NB4 (cell line): ENCODE measurements around the gene SOCS2.
A peak's percentile ranks its signal among the peaks of the same experiment; 100 is the strongest.

ENCODE experiments used
- DNase-seq: peaks from one replicate; pipeline ENCODE4 v3.0.0; 2010; ENCODE audit warnings: low read depth
- H3K4me3 ChIP-seq: one replicate; pipeline ENCODE4 v1.5.1; 2011; ENCODE audit warnings: mild to moderate bottlenecking, low read depth, low read length, moderate library complexity
- MYC ChIP-seq: IDR thresholded peaks from 2 replicates; pipeline ENCODE4 v1.6.1; 2011; ENCODE audit warnings: low read depth, low read length
- POLR2A ChIP-seq: IDR thresholded peaks from 2 replicates; pipeline ENCODE4 v1.6.1; 2011; ENCODE audit warnings: mild to moderate bottlenecking; ENCODE audit not compliant: insufficient read length; ENCODE audit errors: extremely low read depth
- TF ChIP-seq, protein P1 (sequence below): IDR thresholded peaks from 2 replicates; pipeline ENCODE4 v1.6.1; 2011; ENCODE audit warnings: low read depth, low read length
- TF ChIP-seq, protein P2 (sequence below): IDR thresholded peaks from one replicate; pipeline ENCODE4 v1.5.1; 2012; ENCODE audit warnings: low read depth, low read length

SOCS2 gene

DNA sequence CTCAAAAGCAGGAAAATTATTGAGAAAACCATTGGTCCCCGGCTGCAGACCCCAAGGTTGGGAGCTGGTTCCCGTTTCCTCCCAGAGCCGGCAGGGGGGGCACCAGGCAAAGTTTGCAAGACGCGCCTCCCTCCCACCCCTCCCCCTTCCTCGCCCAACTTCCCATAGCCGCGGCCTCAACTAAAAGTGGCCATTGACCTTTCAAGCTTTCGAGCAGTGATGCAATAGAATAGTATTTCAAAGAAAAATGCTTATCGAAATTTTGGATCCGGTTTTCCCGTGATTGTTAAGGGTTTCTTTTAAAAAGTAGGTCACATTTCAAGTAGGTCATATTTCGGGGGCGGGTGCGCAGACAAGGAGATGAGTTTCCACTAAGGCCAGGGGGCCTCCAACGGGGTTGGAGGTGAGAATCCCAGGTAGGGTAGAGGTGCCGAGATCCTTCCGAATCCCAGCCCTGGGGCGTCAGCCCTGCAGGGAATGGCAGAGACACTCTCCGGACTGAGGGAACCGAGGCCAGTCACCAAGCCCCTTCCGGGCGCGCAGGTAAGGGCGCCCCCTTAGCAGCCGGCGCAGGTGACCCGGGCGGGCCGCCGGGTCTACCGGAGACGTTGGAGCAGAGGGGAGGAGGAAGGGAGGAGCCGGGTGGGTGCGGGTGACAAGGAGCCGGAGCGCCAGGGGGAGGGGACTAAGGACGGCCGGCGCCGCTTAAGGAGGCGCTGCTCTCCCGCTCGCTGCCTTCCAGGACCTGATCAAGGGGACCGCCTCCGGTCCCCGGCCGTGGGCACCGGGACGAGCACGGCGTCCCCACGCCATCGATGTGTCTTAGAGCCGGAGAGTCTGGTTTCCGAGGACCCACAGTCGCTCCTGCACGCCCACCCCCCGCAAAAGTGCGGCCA, 2.6 kb upstream of the SOCS2 start:
- peak; percentile 96 for DNase-seq

DNA sequence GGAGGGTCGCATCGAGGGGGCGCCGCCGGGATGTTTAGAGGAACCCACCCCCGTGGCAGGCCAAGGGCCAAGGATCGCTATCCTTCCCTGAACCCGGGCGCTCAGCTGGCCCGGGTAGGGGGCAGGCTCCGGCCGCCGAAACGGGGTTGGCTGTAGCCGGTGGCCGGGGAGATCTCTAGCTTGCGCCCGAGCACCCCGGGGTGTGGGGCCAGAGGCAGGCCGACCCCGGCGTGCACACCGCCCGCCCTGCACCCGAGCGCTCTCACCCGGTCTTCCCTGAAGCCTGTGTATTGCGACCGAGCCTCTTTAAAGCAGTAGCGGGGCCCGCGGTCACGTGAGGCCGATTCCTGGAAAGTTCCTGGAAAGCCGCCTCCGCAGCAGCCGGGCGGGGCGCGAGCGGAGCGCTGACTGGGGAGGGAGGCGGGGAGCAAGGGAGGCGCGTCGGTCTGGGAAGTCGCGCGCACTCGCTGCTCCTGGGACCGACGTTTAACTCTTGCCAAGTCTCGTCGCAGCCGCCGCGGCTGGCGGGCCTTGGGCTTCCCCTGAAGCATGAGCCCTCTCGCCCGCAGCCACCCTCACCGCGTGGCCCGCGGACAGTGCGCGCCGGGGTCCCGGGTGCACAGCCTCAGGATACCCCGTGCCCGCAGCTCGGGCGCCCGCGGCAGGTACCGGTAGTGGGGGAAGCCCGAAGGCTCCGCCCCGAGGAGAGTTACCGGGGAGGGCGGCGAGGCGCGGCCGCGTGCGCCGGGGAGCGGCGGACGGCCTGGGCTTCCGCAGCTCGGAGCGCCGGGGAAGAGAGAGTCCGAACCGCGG, 1.7 kb upstream of the SOCS2 start:
- H3K4me3 ChIP-seq: peak overlapping the region; percentile 79
- DNase-seq: peak; percentile 94
- TF ChIP-seq MYC (peak; percentile 77), POLR2A (peak; percentile 44)
- TF ChIP-seq, protein P1, sequence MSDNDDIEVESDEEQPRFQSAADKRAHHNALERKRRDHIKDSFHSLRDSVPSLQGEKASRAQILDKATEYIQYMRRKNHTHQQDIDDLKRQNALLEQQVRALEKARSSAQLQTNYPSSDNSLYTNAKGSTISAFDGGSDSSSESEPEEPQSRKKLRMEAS: peak; percentile 72
- TF ChIP-seq, protein P2, sequence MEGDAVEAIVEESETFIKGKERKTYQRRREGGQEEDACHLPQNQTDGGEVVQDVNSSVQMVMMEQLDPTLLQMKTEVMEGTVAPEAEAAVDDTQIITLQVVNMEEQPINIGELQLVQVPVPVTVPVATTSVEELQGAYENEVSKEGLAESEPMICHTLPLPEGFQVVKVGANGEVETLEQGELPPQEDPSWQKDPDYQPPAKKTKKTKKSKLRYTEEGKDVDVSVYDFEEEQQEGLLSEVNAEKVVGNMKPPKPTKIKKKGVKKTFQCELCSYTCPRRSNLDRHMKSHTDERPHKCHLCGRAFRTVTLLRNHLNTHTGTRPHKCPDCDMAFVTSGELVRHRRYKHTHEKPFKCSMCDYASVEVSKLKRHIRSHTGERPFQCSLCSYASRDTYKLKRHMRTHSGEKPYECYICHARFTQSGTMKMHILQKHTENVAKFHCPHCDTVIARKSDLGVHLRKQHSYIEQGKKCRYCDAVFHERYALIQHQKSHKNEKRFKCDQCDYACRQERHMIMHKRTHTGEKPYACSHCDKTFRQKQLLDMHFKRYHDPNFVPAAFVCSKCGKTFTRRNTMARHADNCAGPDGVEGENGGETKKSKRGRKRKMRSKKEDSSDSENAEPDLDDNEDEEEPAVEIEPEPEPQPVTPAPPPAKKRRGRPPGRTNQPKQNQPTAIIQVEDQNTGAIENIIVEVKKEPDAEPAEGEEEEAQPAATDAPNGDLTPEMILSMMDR: no peak

More for the DNA sequence above, 2.6 kb upstream of the SOCS2 start:
- H3K4me3 ChIP-seq: peak overlapping the region; percentile 79
- TF ChIP-seq POLR2A (peak; percentile 56), MYC (peak; percentile 62)
- TF ChIP-seq, protein P1: peak; percentile 65; the same call in 1 of the 2 replicates
- TF ChIP-seq, protein P2: peak; percentile 90

DNA sequence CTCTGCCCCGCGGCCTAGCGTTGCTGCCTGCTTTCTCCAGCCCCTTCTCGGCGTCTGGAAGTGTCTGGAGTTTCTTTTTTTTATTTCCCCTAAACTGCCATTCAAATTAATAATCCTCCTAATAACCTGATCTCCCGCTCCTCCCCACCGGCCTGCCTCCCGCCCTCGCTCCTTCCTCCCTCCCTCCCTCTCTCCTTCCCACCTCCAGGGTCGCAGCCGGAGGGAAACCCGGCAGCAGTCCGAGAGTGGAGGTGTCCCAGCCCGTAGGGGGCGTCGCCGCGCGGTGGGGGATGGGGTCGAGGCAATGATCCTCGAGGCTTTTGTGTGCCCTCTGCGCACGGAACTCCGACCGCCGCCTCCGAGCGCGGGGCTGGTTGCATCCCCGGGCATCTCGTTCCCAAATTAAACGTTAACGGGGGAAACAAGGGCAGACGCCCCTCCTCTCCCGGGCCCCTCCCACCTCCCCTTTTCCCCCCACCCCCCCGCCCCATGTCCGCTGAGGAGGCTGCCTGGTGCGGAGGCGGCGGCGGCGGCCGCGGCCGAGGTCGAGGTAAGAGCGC, 1.0 kb upstream of the SOCS2 start:
- peak; percentile 87 for DNase-seq
- TF ChIP-seq, protein P2: peak; percentile 31
- TF ChIP-seq POLR2A (no peak), MYC (no peak)
- peak overlapping the region; percentile 79 for H3K4me3 ChIP-seq

DNA sequence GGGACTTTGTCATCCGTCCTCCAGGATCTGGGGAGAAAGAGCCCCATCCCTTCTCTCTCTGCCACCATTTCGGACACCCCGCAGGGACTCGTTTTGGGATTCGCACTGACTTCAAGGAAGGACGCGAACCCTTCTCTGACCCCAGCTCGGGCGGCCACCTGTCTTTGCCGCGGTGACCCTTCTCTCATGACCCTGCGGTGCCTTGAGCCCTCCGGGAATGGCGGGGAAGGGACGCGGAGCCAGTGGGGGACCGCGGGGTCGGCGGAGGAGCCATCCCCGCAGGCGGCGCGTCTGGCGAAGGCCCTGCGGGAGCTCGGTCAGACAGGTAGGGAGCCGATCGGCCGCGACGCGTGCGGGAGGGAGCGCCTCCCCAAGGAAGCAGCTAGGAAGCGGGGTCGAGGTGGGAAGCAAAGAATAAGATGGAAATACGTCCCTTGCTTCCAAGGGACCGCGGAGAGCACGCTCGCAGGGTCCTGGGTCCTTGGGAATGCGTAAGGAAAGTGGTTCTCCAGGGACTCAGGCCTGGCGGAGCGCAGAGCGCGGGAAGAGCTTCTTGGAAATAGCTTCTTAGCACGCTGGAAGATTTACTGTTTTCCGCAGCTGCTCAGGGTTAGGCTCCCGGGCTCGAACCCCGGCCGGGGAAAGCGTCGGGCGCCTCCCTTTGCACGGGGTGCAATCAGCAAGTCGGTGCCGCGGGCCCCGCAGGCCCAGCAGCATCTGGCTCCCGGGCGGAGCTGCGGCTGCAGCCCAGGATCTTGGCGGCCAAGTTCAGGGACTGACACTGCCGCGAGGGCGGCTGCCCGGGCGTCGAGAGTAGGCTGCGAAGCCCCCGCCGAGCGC, 457 bp downstream of the SOCS2 start:
- H3K4me3 ChIP-seq: no peak overlapping the region
- TF ChIP-seq MYC (no peak), POLR2A (no peak)
- TF ChIP-seq, protein P1: no peak
- TF ChIP-seq, protein P2: no peak
- DNase-seq: no peak

DNA sequence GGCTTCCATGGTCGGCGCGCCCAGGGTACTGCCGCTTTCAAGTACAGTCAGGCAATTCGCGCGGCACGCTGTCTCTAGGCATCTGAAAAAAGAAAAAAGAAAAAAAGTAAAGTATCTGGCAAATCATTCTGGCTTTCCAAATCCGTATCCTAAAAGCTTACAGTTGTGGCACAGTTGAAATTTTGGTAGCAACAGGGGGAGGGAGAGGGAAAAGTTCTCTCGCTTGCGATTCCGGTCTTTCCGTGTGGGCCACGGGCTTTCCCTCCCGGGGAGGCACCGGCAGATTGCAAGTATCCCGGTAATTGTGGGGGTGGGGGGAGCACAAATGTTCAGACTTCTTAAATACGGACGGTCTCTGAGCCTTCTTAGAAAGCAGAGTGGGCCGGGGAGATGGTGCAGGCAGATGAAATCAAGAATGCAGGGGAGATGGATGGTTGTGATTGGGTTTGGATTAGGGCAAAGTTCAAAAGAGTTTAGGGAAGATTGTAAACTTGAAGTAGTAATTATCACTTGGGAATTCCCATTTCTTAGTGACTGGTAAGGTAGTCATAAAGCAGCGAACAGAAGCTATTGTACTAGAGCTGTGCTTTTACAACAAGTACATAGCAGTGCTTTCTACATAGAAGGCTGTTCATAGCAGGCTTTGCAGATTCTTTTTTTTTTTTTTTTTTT, 1.2 kb downstream of the SOCS2 start:
- TF ChIP-seq MYC: no peak
- TF ChIP-seq, protein P2: no peak
- TF ChIP-seq, protein P1: no peak
- TF ChIP-seq POLR2A: no peak
- no peak for DNase-seq
- no peak overlapping the region for H3K4me3 ChIP-seq
